WTC11 (cell line): ENCODE measurements around the gene ATP2A3.

Source experiments
- TEAD4 ChIP-seq: sonication (generic); formaldehyde crosslinking; IDR thresholded peaks from 2 replicates; pipeline ENCODE4 v1.8.0; 2022; ENCODE audit warnings: mild to moderate bottlenecking, missing genetic modification reagents
- TP53 ChIP-seq: sonication (generic); formaldehyde crosslinking; IDR thresholded peaks from 2 replicates; pipeline ENCODE4 v1.8.1; 2023; ENCODE audit warnings: mild to moderate bottlenecking, missing genetic modification reagents

DNA sequence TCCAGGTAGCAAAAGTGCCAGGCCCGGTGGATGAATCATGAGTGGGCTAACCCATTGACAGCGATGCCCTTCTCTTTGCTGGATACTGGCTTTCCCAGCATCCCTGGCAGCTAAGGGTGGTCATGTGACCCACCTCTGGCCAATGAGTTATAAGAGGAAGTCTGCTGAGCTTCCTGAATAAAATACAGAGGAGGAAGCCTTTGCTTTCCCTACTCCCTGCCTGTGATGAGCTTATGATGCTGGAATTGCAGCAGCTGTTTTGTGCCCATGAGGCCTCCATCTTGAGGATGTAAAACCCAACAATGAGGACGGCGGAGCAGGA is 15.0 kb upstream of the ATP2A3 start:
- TF ChIP-seq TEAD4 (CRISPR knock-in tag) (no peak), TP53 (CRISPR knock-in tag) (no peak)
